Keratinocyte (primary cell): ENCODE results near the gene ARHGEF2.

Experiments used
- CTCF ChIP-seq, 3 experiments: IDR thresholded peaks in 1 of 3; conservative IDR thresholded peaks in 1 of 3; optimal IDR thresholded peaks in 1 of 3; 2 replicates in 2 of 3; 3 replicates in 1 of 3; pipeline versions ENCODE3 to v1.5.1; 2011; ENCODE audit warnings: low read length in 3 of 3, mild to moderate bottlenecking in 3 of 3, moderate library complexity in 2 of 3, control low read depth in 1 of 3, inconsistent platforms in 1 of 3; ENCODE audit not compliant: insufficient read depth in 2 of 3; ENCODE audit errors: extremely low read depth in 1 of 3
- EZH2 ChIP-seq: IDR thresholded peaks from one replicate; pipeline ENCODE4 v1.6.1; 2012; ENCODE audit warnings: inconsistent platforms, mild to moderate bottlenecking, low read length, moderate library complexity

GRCh38 chr1:156014829-156015228 lies 36.5 kb upstream of the ARHGEF2 start:
- TF ChIP-seq CTCF (optimal IDR thresholded peaks at IDR 0.05 in 1 of 3, IDR thresholded peaks at IDR 0.05 in 1 of 3, conservative IDR thresholded peaks at IDR 0.05 in 1 of 3; ENCODE audit: extremely low read depth in 1 of 3, insufficient read depth in 2 of 3, low read length in 3 of 3) (no peak), EZH2 (no peak)
